Right atrium auricular region (tissue), 2 donors: ENCODE results near the gene SPOCK1. TPM values are rescaled to one million over a fixed set of nuclear protein-coding genes. Genes with fewer than 3 reads are reported as not detected.

ENCODE experiments used
- DNase-seq: peaks from one replicate; pipeline ENCODE4 v3.0.0-alpha.2; 2019; ENCODE audit warnings: low spot score
- H3K27ac ChIP-seq, 2 donors: fragments of 200-600 bp; sonication (generic); 1 replicate in 1 of 2; 2 replicates in 1 of 2; pipeline ENCODE4 v1.5.1; 2016 to 2019
- H3K27me3 ChIP-seq, 2 donors: fragments of 200-600 bp; sonication (generic); one replicate each; pipeline versions ENCODE4 v1.5.1 to v1.6.0; 2017 to 2019
- H3K36me3 ChIP-seq: fragments of 200-600 bp; sonication (generic); one replicate; pipeline ENCODE4 v1.5.1; 2016
- H3K4me1 ChIP-seq, 2 donors: fragments of 200-600 bp; sonication (generic); one replicate each; pipeline versions ENCODE4 v1.5.1 to v1.6.0; 2017 to 2019
- H3K4me3 ChIP-seq, 2 donors: fragments of 200-600 bp; sonication (generic); 1 replicate in 1 of 2; 2 replicates in 1 of 2; pipeline ENCODE4 v1.5.1; 2017 to 2019; ENCODE audit warnings: mild to moderate bottlenecking in 1 of 2, moderate library complexity in 1 of 2
- H3K9me3 ChIP-seq, 2 donors: fragments of 200-600 bp; sonication (generic); one replicate each; pipeline ENCODE4 v1.5.1; 2019
- total RNA-seq, 2 donors: library from RNA; depleted of rRNA; stranded (reverse); fragments of >200 nt; gene quantifications; one replicate each; pipeline ENCODE4 v1.1.0, GENCODE V29; 2016
- TF ChIP-seq, protein P1 (sequence below), 2 donors: fragments of 200-600 bp; sonication (generic); IDR thresholded peaks; one replicate each; pipeline ENCODE4 v1.5.1; 2019; ENCODE audit warnings: antibody characterized with exemption in 2 of 2

Gene SPOCK1
- total RNA-seq, 2 donors from 2014 or later, result 59.8 to 84.5 TPM

- Histone ChIP-seq H3K9me3 (peaks cover 0 to 9% of the 10 kb centered on the region in 2 donors), H3K27ac (no peak overlapping the region), H3K27me3 (no peaks in the 10 kb centered on the region), H3K4me3 (no peak overlapping the region), H3K4me1 (peaks cover 0 to 25% of the 10 kb centered on the region in 2 donors), H3K36me3 (no peaks in the 10 kb centered on the region)
- DNase-seq, result no peak
- TF ChIP-seq, protein P1, sequence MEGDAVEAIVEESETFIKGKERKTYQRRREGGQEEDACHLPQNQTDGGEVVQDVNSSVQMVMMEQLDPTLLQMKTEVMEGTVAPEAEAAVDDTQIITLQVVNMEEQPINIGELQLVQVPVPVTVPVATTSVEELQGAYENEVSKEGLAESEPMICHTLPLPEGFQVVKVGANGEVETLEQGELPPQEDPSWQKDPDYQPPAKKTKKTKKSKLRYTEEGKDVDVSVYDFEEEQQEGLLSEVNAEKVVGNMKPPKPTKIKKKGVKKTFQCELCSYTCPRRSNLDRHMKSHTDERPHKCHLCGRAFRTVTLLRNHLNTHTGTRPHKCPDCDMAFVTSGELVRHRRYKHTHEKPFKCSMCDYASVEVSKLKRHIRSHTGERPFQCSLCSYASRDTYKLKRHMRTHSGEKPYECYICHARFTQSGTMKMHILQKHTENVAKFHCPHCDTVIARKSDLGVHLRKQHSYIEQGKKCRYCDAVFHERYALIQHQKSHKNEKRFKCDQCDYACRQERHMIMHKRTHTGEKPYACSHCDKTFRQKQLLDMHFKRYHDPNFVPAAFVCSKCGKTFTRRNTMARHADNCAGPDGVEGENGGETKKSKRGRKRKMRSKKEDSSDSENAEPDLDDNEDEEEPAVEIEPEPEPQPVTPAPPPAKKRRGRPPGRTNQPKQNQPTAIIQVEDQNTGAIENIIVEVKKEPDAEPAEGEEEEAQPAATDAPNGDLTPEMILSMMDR (IDR thresholded peaks at IDR 0.05), result no peak
These were observed 181.1 kb downstream of the SPOCK1 start for GRCh38 chr5:137318027-137318426.

DNA sequence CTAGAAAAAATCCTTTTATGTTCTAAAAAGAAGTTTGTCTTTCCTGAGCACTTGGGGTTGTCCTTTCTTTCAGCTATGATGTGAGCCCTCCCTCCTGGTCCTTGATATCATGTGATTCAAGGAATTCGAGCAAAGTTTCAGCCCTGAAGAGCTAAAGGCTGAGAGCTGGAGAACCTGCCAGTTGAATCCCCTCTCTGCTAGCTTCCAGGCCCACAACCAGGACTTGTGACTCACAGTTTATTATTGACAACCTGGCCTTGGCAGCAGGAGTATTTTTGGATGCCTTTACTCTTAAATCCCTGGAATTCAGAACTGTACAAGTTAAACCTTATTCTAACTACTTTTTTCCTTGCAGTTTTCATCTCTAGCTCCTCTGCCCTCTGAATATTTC is 182.8 kb downstream of the SPOCK1 start:
- no peaks in the 10 kb centered on the region for H3K36me3 ChIP-seq
- H3K27me3 ChIP-seq, result no peaks in the 10 kb centered on the region
- peaks cover 0 to 25% of the 10 kb centered on the region in 2 donors for H3K4me1 ChIP-seq
- no peak overlapping the region for H3K4me3 ChIP-seq
- DNase-seq, result no peak
- peak overlapping the region; percentile 17 to 57 for H3K27ac ChIP-seq
- TF ChIP-seq, protein P1 (IDR thresholded peaks at IDR 0.05), result no peak
- H3K9me3 ChIP-seq, result peaks cover 0 to under 1% of the 10 kb centered on the region in 2 donors

DNA sequence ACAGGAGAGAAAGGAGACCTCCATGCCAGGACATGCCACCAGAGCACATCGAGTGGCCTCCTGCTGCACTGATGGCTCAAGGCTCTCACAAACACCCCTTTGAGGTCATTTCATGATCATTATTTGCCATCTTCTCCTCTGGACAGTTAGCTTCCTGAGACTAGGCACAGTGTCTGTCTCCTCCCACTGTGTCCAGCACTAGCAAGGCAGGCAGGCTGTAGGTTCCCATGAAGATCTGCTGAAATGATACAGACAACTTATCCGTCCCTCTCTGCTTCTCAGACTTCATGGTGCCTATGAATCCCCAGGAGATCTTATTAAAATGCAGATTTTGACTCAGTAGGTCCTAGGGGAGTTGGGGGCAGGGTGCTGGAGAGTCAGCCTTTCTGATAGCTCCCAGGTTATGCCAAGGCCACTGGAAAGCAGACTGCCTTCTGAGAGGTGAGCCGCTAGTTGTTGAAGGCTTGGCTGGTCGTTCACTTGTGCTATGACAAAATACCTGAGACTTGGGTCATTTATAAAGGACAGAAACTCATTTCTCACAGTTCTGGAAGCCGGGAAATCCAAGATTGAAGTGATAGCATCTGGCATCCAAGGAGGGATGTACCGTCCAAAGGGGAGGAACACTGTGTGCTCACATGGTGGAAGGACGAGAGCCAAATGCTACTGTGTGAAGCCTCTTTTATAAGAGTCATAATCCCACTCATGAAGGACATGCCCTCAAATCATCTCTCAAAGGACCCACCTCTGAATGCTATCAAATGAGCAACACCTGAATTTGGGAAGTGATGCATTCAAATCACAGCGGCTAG is 183.4 kb downstream of the SPOCK1 start:
- TF ChIP-seq, protein P1 (IDR thresholded peaks at IDR 0.05), result no peak
- Histone ChIP-seq H3K27ac (peak overlapping the region in 1 of 2 donors; percentile 57), H3K36me3 (no peaks in the 10 kb centered on the region), H3K4me1 (peaks cover 0 to 25% of the 10 kb centered on the region in 2 donors), H3K9me3 (no peaks in the 10 kb centered on the region), H3K27me3 (no peaks in the 10 kb centered on the region), H3K4me3 (no peak overlapping the region)
- no peak for DNase-seq

DNA sequence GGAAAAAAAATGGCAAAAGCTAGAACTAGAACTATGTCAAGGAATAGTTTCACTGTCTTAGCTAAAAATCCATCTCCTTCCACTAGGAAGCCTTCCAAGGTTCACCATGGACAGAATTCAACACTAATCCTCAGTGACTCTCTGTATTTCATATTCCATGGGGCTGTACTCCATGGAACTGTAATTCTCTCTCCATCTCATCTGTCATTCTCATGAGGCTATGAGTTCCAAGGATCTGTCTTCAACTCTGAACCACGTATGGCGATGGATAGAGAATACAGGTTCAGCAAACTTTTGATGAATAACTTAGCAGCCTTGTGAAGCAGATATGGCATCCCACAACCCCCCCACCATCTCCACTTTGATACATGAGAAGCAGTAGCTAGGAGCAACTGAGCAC is 184.0 kb downstream of the SPOCK1 start:
- no peaks in the 10 kb centered on the region for H3K27me3 ChIP-seq
- TF ChIP-seq, protein P1 (IDR thresholded peaks at IDR 0.05), result no peak
- H3K4me1 ChIP-seq, result peaks cover 0 to 28% of the 10 kb centered on the region in 2 donors
- no peaks in the 10 kb centered on the region for H3K9me3 ChIP-seq
- H3K4me3 ChIP-seq, result no peak overlapping the region
- peak overlapping the region in 1 of 2 donors; percentile 57 for H3K27ac ChIP-seq
- H3K36me3 ChIP-seq, result no peaks in the 10 kb centered on the region
- DNase-seq, result no peak

GRCh38 chr5:137313526-137314175 is 185.5 kb downstream of the SPOCK1 start:
- Histone ChIP-seq H3K4me3 (no peak overlapping the region), H3K36me3 (no peaks in the 10 kb centered on the region), H3K27me3 (no peaks in the 10 kb centered on the region), H3K4me1 (peaks cover 0 to 40% of the 10 kb centered on the region in 2 donors), H3K9me3 (no peaks in the 10 kb centered on the region), H3K27ac (no peak overlapping the region)
- peak; percentile 43 for DNase-seq
- TF ChIP-seq, protein P1 (IDR thresholded peaks at IDR 0.05), result no peak
